ENCODE results near the gene RFX1. TPM values are rescaled to one million over a fixed set of nuclear protein-coding genes. Genes with fewer than 3 reads are reported as not detected.
A peak's percentile ranks its signal among the peaks of the same experiment; 100 is the strongest.
"Not testable (repeated sequence)": the region's sequence is repeated elsewhere in the genome, so short reads cannot be mapped to it uniquely, and the experiment has no call there.

RFX1 gene
- total RNA-seq, 1 experiment from 2014 or later = 14.9 TPM

DNA sequence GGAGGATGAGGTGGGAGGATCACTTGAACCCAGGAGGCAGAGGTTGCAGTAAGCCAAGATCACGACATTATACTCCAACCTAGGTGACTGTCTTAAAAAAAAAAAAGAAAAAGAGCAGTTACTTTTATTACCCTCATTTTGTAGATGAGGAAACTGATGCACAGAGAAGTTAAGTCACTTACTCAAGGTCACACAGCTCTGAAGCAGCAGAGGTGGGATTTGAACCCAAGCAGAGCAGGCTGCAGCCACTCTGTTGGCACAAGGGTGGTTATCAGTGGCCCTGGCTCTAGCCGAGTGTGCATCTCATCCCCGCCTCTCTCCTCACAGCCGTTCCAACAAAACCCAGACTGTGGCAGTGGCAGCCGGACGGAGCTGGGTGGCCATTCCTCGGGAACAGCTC is 33.1 kb upstream of the RFX1 start:
- no peak overlapping the region for H3K4me3 Mint-ChIP-seq (ENCODE audit: low read depth, unreplicated experiment)
- no peak for DNase-seq
- H3K27ac Mint-ChIP-seq (ENCODE audit: unreplicated experiment) = no peak overlapping the region
- intact Hi-C loops (cut with micrococcal nuclease; ENCODE audit: unreplicated experiment) = no loop called here
- no peak for TF ChIP-seq CTCF (IDR thresholded peaks at IDR 0.05; ENCODE audit: unreplicated experiment)
- H3K4me1 Mint-ChIP-seq (ENCODE audit: low read depth, unreplicated experiment) = no peaks in the 10 kb centered on the region
- no TSS peak for BruUV-seq (replicated peaks)
- H3K9me3 Mint-ChIP-seq (ENCODE audit: low read depth, unreplicated experiment) = no peaks in the 10 kb centered on the region
- H3K36me3 Mint-ChIP-seq (ENCODE audit: insufficient read depth, unreplicated experiment) = no peaks in the 10 kb centered on the region
- no peaks in the 10 kb centered on the region for H3K27me3 Mint-ChIP-seq (ENCODE audit: unreplicated experiment)
- CTCF ChIA-PET = interaction anchor here (0.6 kb wide), 1 partner anchor 35 kb away, joined by 4 read pairs; no protein-coding TSS in a partner anchor

GRCh38 chr19:14035706-14036105 is 29.6 kb upstream of the RFX1 start:
- CTCF ChIA-PET = no interaction called here
- Mint-ChIP-seq H3K4me1 (ENCODE audit: low read depth, unreplicated experiment) (no peaks in the 10 kb centered on the region), H3K27me3 (ENCODE audit: unreplicated experiment) (no peaks in the 10 kb centered on the region), H3K4me3 (ENCODE audit: low read depth, unreplicated experiment) (no peak overlapping the region), H3K36me3 (ENCODE audit: insufficient read depth, unreplicated experiment) (peaks cover 13% of the 10 kb centered on the region), H3K9me3 (ENCODE audit: low read depth, unreplicated experiment) (no peaks in the 10 kb centered on the region), H3K27ac (ENCODE audit: unreplicated experiment) (no peak overlapping the region)
- TF ChIP-seq CTCF (IDR thresholded peaks at IDR 0.05; ENCODE audit: unreplicated experiment) = no peak
- intact Hi-C loops (cut with micrococcal nuclease; ENCODE audit: unreplicated experiment) = no loop called here
- no TSS peak for BruUV-seq (replicated peaks)
- no peak for DNase-seq

DNA sequence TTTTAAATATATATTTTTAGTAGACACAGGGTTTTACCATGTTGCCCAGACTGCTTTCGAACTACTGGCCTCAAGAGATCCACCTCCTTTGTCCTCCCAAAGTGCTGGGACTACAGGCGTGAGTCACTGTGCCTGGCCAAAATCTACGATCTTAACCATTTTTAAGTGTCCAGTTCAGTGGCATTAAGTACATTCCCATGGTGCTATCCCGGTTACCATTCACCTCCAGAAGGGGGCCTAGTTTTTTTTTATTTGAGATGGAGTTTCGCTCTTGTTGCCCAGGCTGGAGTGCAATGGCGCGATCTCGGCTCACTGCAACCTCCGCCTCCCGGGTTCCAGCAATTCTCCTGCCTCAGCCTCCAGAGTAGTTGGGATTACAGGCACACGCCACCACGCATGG is 29.0 kb upstream of the RFX1 start:
- intact Hi-C loops (cut with micrococcal nuclease; ENCODE audit: unreplicated experiment); DNase-seq; CTCF ChIA-PET; H3K4me3 Mint-ChIP-seq (ENCODE audit: low read depth, unreplicated experiment); BruUV-seq (replicated peaks); H3K27me3 Mint-ChIP-seq (ENCODE audit: unreplicated experiment); H3K27ac Mint-ChIP-seq (ENCODE audit: unreplicated experiment); H3K4me1 Mint-ChIP-seq (ENCODE audit: low read depth, unreplicated experiment); H3K9me3 Mint-ChIP-seq (ENCODE audit: low read depth, unreplicated experiment): not testable (repeated sequence)
- peaks cover 13% of the 10 kb centered on the region for H3K36me3 Mint-ChIP-seq (ENCODE audit: insufficient read depth, unreplicated experiment)

DNA sequence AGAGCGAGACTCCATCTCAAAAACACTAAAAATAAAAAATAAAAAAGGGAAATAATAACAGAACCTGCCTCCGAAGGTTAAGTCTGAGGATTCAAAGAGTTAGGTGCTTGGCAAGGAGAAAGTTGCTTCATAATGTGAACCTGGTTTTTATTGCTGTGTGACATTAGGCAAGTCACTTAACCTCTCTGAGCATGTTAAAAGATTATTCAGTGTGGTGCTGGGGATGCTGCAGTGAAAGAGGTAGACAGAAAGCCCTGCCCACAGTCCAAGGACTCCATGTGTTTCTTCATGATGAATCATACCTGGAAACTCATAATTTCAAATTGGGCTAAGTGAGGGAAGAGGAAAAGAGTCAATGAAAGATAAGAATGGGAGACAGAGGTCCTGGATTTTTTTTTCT is 27.8 kb upstream of the RFX1 start:
- no TSS peak for BruUV-seq (replicated peaks)
- Mint-ChIP-seq H3K9me3 (ENCODE audit: low read depth, unreplicated experiment) (no peaks in the 10 kb centered on the region), H3K36me3 (ENCODE audit: insufficient read depth, unreplicated experiment) (peaks cover 13% of the 10 kb centered on the region), H3K4me1 (ENCODE audit: low read depth, unreplicated experiment) (no peaks in the 10 kb centered on the region), H3K27ac (ENCODE audit: unreplicated experiment) (no peak overlapping the region), H3K4me3 (ENCODE audit: low read depth, unreplicated experiment) (no peak overlapping the region), H3K27me3 (ENCODE audit: unreplicated experiment) (peaks cover 1% of the 10 kb centered on the region)
- no peak for DNase-seq
- intact Hi-C loops (cut with micrococcal nuclease; ENCODE audit: unreplicated experiment) = loop anchor here (5.0 kb wide), 1 partner anchor 57 kb away; no protein-coding TSS in a partner anchor
- CTCF ChIA-PET = no interaction called here
- no peak for TF ChIP-seq CTCF (IDR thresholded peaks at IDR 0.05; ENCODE audit: unreplicated experiment)

- H3K27me3 Mint-ChIP-seq (ENCODE audit: unreplicated experiment) = peaks cover 15% of the 10 kb centered on the region
- H3K4me3 Mint-ChIP-seq (ENCODE audit: low read depth, unreplicated experiment) = peak within 1 kb of the TSS; percentile 91
- DNase-seq = peak; percentile 59
- intact Hi-C loops (cut with micrococcal nuclease; ENCODE audit: unreplicated experiment) = loop anchor here (5.0 kb wide), 1 partner anchor 55 kb away; no protein-coding TSS in a partner anchor
- H3K27ac Mint-ChIP-seq (ENCODE audit: unreplicated experiment) = peak within 1 kb of the TSS; percentile 39
- H3K36me3 Mint-ChIP-seq (ENCODE audit: insufficient read depth, unreplicated experiment) = peaks cover 13% of the 10 kb centered on the region
- peak; percentile 45 for TF ChIP-seq CTCF (IDR thresholded peaks at IDR 0.05; ENCODE audit: unreplicated experiment)
- CTCF ChIA-PET = interaction anchor here (0.5 to 1.6 kb wide), 6 partner anchors 16 to 1039 kb away, joined by 3 to 9 read pairs (median 4); partner anchors contain the start of genes MISP3 and RFX1
- no peaks in the 10 kb centered on the region for H3K9me3 Mint-ChIP-seq (ENCODE audit: low read depth, unreplicated experiment)
- no TSS peak for BruUV-seq (replicated peaks)
- no peaks in the 10 kb centered on the region for H3K4me1 Mint-ChIP-seq (ENCODE audit: low read depth, unreplicated experiment)
Observed at GRCh38 chr19:14031719-14032480, 25.8 kb upstream of the RFX1 start, which contains the start of gene IL27RA. IL27RA (plus strand) TSS chr19:14031762; CDS start chr19:14031873, 111 bp downstream.

Measured in Calu3 (cell line).